ENCODE measurements around the gene RPTOR.

DNA sequence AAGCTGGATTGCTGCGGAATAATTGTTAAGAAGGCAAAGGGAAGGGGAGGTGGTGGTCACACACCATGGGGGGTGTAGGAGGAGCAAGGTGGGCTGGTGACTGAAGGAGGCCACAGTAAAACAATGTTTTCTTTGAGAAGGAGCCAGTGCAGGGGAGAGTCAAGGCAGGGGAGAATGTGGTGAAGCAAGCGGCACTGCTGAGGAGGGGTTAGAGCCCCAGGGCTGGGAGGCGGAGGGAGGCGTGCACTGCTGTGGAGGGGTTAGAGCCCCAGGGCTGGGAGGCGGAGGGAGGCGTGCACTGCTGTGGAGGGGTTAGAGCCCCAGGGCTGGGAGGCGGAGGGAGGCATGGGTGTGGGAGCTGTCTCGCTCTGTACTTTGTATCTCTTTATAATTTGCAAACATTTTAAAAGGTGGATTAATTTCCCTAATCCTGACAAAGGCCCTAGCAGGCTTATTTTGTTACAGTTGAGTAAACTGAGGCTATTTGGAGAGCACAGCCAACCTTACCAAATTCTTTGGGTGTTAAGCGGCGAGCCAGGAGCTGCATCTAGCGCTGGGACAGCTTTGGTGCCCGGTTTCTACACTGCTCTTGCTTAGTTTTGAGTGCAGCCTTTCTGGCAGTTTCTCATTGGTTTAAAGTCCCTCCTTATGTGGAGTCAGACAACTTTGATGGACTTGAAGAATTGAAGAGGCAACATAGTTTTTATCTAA is 20.9 kb downstream of the RPTOR start:
- TF ChIP-seq EZH2phosphoT487 (IDR thresholded peaks at IDR 0.05; ENCODE audit: insufficient read depth, low read depth) (no peak), EZH2 (IDR thresholded peaks at IDR 0.05; ENCODE audit: insufficient read depth, poor library complexity, severe bottlenecking) (no peak)
